Adrenal gland (tissue), 5 donors: ENCODE data around the gene SIRT1.

Experiments used
- CTCF ChIP-seq, 6 experiments: fragments of 450-650 bp in 4 of 6; fragments of 200-600 bp in 2 of 6; sonication (generic) in 1 of 6; IDR thresholded peaks; 1 replicate in 5 of 6; 2 replicates in 1 of 6; pipeline versions ENCODE4 v1.5.1 to v1.8.0; 2016 to 2021; ENCODE audit warnings: antibody characterized with exemption in 6 of 6, mild to moderate bottlenecking in 2 of 6, moderate library complexity in 1 of 6
- POLR2A ChIP-seq, 2 donors: fragments of 450-650 bp; IDR thresholded peaks; one replicate each; pipeline ENCODE4 v1.6.1; 2017; ENCODE audit warnings: antibody characterized with exemption in 2 of 2, mild to moderate bottlenecking in 2 of 2, moderate library complexity in 1 of 2
- donor health status: DM: no; HTN: no; CAD: no.

- TF ChIP-seq CTCF (IDR thresholded peaks at IDR 0.05), result no peak
- TF ChIP-seq POLR2A (IDR thresholded peaks at IDR 0.05), result no peak
These were observed 48.0 kb upstream of the SIRT1 start for GRCh38 chr10:67836488-67836887.
